ENCODE measurements around the gene FGFR2. TPM values are rescaled to one million over a fixed set of nuclear protein-coding genes. Genes with fewer than 3 reads are reported as not detected.

Gene FGFR2
- total RNA-seq, 1 donor from 2014 or later = 4.4 TPM

- Histone ChIP-seq H3K36me3 (peaks cover 6 to 12% of the 10 kb centered on the region in 2 donors), H3K4me3 (no peak overlapping the region), H3K9me3 (no peaks in the 10 kb centered on the region), H3K4me1 (no peaks in the 10 kb centered on the region), H3K27ac (no peak overlapping the region), H3K27me3 (no peaks in the 10 kb centered on the region)
- intact Hi-C loops (cut with DNase I) = no loop called here
- TF ChIP-seq, protein P1, sequence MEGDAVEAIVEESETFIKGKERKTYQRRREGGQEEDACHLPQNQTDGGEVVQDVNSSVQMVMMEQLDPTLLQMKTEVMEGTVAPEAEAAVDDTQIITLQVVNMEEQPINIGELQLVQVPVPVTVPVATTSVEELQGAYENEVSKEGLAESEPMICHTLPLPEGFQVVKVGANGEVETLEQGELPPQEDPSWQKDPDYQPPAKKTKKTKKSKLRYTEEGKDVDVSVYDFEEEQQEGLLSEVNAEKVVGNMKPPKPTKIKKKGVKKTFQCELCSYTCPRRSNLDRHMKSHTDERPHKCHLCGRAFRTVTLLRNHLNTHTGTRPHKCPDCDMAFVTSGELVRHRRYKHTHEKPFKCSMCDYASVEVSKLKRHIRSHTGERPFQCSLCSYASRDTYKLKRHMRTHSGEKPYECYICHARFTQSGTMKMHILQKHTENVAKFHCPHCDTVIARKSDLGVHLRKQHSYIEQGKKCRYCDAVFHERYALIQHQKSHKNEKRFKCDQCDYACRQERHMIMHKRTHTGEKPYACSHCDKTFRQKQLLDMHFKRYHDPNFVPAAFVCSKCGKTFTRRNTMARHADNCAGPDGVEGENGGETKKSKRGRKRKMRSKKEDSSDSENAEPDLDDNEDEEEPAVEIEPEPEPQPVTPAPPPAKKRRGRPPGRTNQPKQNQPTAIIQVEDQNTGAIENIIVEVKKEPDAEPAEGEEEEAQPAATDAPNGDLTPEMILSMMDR (IDR thresholded peaks at IDR 0.05) = no peak
- no peak for DNase-seq (ENCODE audit: low spot score in 2 of 2)
Observed at GRCh38 chr10:121481180-121481579, 117.1 kb downstream of the FGFR2 start.

DNA sequence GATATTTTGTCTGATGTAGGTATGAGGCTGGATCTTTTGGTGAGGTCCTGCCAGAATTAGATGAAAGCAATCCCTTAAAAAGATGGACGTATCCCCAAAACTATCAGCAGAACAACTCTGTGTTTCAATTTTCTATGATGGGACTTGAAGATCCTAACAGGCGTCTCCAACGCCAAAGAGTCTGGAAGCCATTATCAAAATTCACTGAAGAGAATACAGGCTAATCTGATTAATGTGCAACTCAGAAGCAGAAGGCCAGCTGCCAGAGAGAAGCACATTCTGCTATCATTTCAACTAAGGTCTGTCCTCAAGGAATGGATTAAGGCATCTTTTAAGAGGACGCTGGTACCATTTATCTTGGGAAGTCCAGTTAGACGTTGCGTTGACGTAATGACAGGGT, 119.7 kb downstream of the FGFR2 start:
- Histone ChIP-seq H3K4me3 (no peak overlapping the region), H3K36me3 (peaks cover 0 to 5% of the 10 kb centered on the region in 2 donors), H3K27me3 (no peaks in the 10 kb centered on the region), H3K27ac (no peak overlapping the region), H3K9me3 (no peaks in the 10 kb centered on the region), H3K4me1 (no peaks in the 10 kb centered on the region)
- intact Hi-C loops (cut with DNase I) = no loop called here
- TF ChIP-seq, protein P1 (IDR thresholded peaks at IDR 0.05) = no peak
- no peak for DNase-seq (ENCODE audit: low spot score in 2 of 2)

GRCh38 chr10:121469797-121470606, 128.2 kb downstream of the FGFR2 start:
- DNase-seq (ENCODE audit: low spot score in 2 of 2) = no peak
- Histone ChIP-seq H3K4me3 (no peak overlapping the region), H3K36me3 (no peaks in the 10 kb centered on the region), H3K27me3 (no peaks in the 10 kb centered on the region), H3K9me3 (no peaks in the 10 kb centered on the region), H3K27ac (no peak overlapping the region), H3K4me1 (no peaks in the 10 kb centered on the region)
- TF ChIP-seq, protein P1 (IDR thresholded peaks at IDR 0.05) = no peak
- intact Hi-C loops (cut with DNase I) = no loop called here

GRCh38 chr10:121468726-121469125, 129.5 kb downstream of the FGFR2 start:
- intact Hi-C loops (cut with DNase I) = no loop called here
- Histone ChIP-seq H3K27me3 (no peaks in the 10 kb centered on the region), H3K4me1 (peaks cover 1 to 2% of the 10 kb centered on the region in 2 donors), H3K36me3 (no peaks in the 10 kb centered on the region), H3K27ac (no peak overlapping the region), H3K4me3 (no peak overlapping the region), H3K9me3 (no peaks in the 10 kb centered on the region)
- TF ChIP-seq, protein P1 (IDR thresholded peaks at IDR 0.05) = no peak
- DNase-seq (ENCODE audit: low spot score in 2 of 2) = no peak

DNA sequence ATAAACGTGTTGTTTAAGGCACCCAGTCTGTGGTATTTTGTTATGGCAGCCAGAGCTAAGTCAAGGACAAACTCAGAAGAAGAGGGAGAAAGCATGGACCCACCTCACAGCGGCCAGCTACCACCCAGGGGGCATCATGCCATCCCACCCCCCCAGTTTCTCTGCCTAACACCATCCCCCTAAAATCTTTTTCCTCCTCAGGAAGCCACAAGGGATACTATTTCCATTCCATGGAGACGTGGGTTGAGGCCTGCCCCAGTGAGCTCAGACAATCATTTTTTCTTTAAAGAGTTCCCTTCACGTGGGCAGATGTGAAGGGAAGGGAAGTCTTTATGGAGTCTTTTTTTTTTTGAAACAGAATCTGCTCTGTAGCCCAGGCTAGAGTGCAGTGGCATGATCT, 131.8 kb downstream of the FGFR2 start:
- Histone ChIP-seq H3K36me3 (no peaks in the 10 kb centered on the region), H3K9me3 (no peaks in the 10 kb centered on the region), H3K4me1 (peaks cover 2 to 4% of the 10 kb centered on the region in 2 donors), H3K4me3 (no peak overlapping the region), H3K27me3 (no peaks in the 10 kb centered on the region), H3K27ac (no peak overlapping the region)
- intact Hi-C loops (cut with DNase I) = no loop called here
- TF ChIP-seq, protein P1 (IDR thresholded peaks at IDR 0.05) = no peak
- DNase-seq (ENCODE audit: low spot score in 2 of 2) = no peak

All from ascending aorta (tissue), 2 donors.